Naive thymus-derived CD8-positive, alpha-beta T cell (primary cell): ENCODE data around the gene CTSZ. TPM values are rescaled to one million over a fixed set of nuclear protein-coding genes. Genes with fewer than 3 reads are reported as not detected.
A peak's percentile ranks its signal among the peaks of the same experiment; 100 is the strongest.

Source experiments
- ATAC-seq, 2 donors: fragments of 150-1000 bp; cut with Tn5 transposase in 1 of 2; sonication (Bioruptor Pico), chemical (Tn5 transposase) in 1 of 2; 1 replicate in 1 of 2; 2 replicates in 1 of 2; pipeline ENCODE4 v1.10.0; 2021; ENCODE audit warnings: mild to moderate bottlenecking in 2 of 2, moderate library complexity in 2 of 2
- POLR2A ChIA-PET: fragments of 350-600 bp; sonication (Branson Sonifier 250); formaldehyde crosslinking; loops from one replicate; lab custom pipeline; 2021; ENCODE audit warnings: antibody characterized with exemption; lab: Charles Lee
- DNase-seq, 10 donors: peaks; one replicate each; pipeline versions ENCODE4 v3.0.0 to v3.0.0-alpha.2; 2020 to 2022
- H3K27ac Mint-ChIP-seq, 10 donors: one replicate each; pipeline ENCODE4 v1.8.0; 2020 to 2022; ENCODE audit warnings: mild to moderate bottlenecking in 10 of 10, mixed read lengths in 10 of 10, moderate library complexity in 4 of 10, inconsistent platforms in 1 of 10
- H3K27me3 Mint-ChIP-seq, 5 donors: one replicate each; pipeline ENCODE4 v1.8.0; 2021 to 2022; ENCODE audit warnings: mixed read lengths in 5 of 5
- H3K36me3 Mint-ChIP-seq, 3 donors: one replicate each; pipeline ENCODE4 v1.8.0; 2020 to 2022; ENCODE audit warnings: mixed read lengths in 3 of 3, mild to moderate bottlenecking in 2 of 3, inconsistent platforms in 1 of 3
- H3K4me1 Mint-ChIP-seq, 4 donors: one replicate each; pipeline ENCODE4 v1.8.0; 2021 to 2022; ENCODE audit warnings: mixed read lengths in 4 of 4
- H3K4me3 Mint-ChIP-seq, 10 donors: one replicate each; pipeline ENCODE4 v1.8.0; 2020 to 2022; ENCODE audit warnings: mild to moderate bottlenecking in 10 of 10, mixed read lengths in 10 of 10, moderate library complexity in 6 of 10, inconsistent platforms in 1 of 10
- H3K9me3 Mint-ChIP-seq, 9 donors: one replicate each; pipeline ENCODE4 v1.8.0; 2020 to 2022; ENCODE audit warnings: mixed read lengths in 9 of 9, mild to moderate bottlenecking in 3 of 9, inconsistent platforms in 1 of 9, moderate library complexity in 1 of 9
- polyA plus RNA-seq, 3 donors: library from polyadenylated mRNA; unstranded; fragments of 300-500 nt; fragmentation: Illumina TruSeq; gene quantifications; one replicate each; pipeline ENCODE4 v1.2.3, GENCODE V29; 2021
- total RNA-seq, 8 experiments: library from RNA in 2 of 8; stranded (reverse) in 2 of 8; gene quantifications; one replicate each; pipeline ENCODE4 v1.2.3 and lab custom pipeline; 2021 to 2026

CTSZ gene
- total and polyA plus RNA-seq, 5 experiments from 2014 or later, result 0.60 to 19.1 (median 2.9) TPM

DNA sequence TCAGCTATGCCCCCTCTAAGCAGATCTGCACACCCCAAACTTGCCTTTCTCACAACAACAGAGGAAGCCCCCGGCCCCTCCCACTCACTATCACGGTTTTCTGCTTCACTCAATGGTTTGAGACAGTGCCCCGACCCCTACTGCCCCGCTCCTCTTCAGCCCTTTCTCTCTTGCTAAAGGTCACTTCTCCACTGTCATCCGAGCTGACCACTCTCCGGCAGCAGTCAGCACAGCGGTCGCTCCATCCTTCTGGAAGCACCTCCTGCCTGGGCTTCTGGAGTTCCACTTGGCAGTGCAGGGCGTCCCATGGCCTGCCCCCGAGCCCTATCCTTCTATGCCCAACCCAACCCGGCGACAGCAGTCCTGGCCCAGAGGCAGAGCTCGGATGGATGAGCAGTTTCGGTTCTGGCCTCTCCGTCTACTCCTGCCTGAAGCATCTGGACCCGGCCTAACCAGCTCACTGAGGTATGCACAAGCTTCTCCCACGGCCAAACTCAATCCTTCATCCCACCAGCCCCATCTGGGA, 4.1 kb downstream of the CTSZ start:
- Mint-ChIP-seq H3K27me3 (no peaks in the 10 kb centered on the region), H3K4me1 (peaks cover 35 to 45% (median 37%) of the 10 kb centered on the region in 4 donors), H3K36me3 (peaks cover 0 to 2% (median 0%) of the 10 kb centered on the region in 3 donors), H3K4me3 (peak overlapping the region in 3 of 10 donors; percentile 19 to 81 (median 41)), H3K9me3 (no peaks in the 10 kb centered on the region), H3K27ac (peak overlapping the region in 7 of 10 donors; percentile 9 to 91 (median 60))
- ATAC-seq, result no peak
- POLR2A ChIA-PET, result interaction anchor here (0.5 to 0.6 kb wide), 2 partner anchors 8 to 1521 kb away, joined by 3 read pairs; no protein-coding TSS in a partner anchor
- no peak for DNase-seq

DNA sequence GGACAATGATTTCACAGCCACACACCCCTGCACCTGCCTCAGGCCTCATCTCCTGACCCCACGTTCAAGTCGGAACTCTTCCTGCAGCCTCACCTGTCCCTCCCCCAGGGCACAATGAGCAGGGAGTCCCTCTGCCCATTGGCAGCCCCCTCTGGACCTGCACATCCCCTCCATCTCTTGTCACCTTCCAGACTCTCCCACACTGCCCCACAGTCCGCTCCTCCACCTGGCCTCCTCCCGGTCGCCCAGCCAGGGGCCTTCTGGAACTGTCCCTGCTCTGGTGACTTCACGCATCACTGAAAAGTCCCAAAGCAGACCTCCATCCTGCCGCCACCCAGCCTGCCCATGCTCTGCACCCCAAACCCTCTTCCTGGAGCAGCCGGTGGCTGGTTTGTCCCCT, 4.7 kb downstream of the CTSZ start:
- POLR2A ChIA-PET, result interaction anchor here (0.6 kb wide), 1 partner anchor 1521 kb away, joined by 3 read pairs; no protein-coding TSS in a partner anchor
- no peak overlapping the region for H3K4me3 Mint-ChIP-seq
- no peaks in the 10 kb centered on the region for H3K9me3 Mint-ChIP-seq
- no peak for DNase-seq
- H3K27me3 Mint-ChIP-seq, result no peaks in the 10 kb centered on the region
- peaks cover 33 to 40% (median 37%) of the 10 kb centered on the region in 4 donors for H3K4me1 Mint-ChIP-seq
- H3K36me3 Mint-ChIP-seq, result peaks cover 0 to 7% (median 1%) of the 10 kb centered on the region in 3 donors
- H3K27ac Mint-ChIP-seq, result peak overlapping the region in 7 of 10 donors; percentile 43 to 80 (median 56)
- ATAC-seq, result no peak

DNA sequence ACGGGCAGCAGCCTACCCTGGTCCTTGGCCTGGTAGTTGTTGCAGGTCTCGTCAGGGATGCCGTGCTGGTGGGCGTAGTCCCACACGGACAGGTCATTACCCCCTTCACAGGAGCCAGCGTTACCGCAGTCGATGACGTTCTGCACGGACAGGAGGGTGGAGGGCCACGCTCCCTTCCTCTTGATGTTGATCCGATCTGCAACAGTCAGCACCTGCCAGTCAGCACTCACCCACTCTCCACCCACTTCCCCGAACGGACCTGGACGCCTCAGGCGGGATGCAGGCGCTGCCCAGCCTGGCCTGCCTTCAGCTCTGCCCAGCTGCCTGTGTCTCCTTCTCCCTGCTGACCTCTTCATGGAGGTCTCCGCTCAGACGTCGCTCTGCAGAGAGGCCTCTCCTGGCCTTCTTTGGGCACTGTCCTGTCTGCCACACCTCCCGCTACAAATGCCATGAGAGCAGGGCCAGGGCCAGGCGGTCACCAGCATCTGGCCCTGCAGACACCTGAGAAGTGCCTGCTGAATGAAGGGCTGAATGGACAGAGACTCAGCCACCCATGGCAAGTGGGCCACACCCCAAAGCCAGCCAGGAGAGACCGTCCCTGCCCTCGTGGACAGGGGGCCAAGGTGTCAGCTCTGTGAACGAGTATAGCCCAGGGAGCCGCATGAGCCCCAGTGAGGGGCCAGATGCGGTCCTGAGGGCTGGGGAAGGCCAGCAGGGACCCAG, 5.4 kb downstream of the CTSZ start:
- peak overlapping the region in 3 of 10 donors; percentile 32 to 46 (median 36) for H3K27ac Mint-ChIP-seq
- POLR2A ChIA-PET, result no interaction called here

DNA sequence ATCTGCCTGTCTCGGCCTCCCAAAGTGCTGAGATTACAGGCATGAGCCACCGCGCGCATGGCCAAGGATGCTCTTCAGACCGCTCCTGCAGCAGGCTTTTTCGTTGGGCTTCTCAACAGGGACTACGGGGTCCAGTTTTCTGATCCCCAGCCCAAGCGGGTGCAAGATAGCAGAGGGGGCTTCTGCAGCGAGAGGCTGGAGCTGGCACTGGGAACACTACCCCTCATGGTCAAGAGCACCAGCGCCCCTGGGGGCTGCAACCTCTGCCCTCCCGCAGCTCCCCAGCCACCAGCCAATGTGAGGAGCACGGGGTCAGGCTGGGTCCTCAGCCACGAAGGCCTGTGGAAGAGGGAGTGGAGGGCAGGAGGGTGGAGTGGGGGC, 6.0 kb downstream of the CTSZ start:
- Mint-ChIP-seq H3K27ac (no peak overlapping the region), H3K27me3 (no peaks in the 10 kb centered on the region), H3K9me3 (no peaks in the 10 kb centered on the region), H3K36me3 (peaks cover 0 to 20% (median 8%) of the 10 kb centered on the region in 3 donors), H3K4me1 (peaks cover 31 to 37% (median 35%) of the 10 kb centered on the region in 4 donors), H3K4me3 (no peak overlapping the region)
- ATAC-seq (no peak), DNase-seq (no peak)
- POLR2A ChIA-PET, result no interaction called here

More for the DNA sequence above, 5.4 kb downstream of the CTSZ start:
- ATAC-seq (no peak), DNase-seq (no peak)
- H3K27me3 Mint-ChIP-seq, result no peaks in the 10 kb centered on the region
- peaks cover 33 to 39% (median 37%) of the 10 kb centered on the region in 4 donors for H3K4me1 Mint-ChIP-seq
- H3K36me3 Mint-ChIP-seq, result peaks cover 0 to 14% (median 6%) of the 10 kb centered on the region in 3 donors
- no peaks in the 10 kb centered on the region for H3K9me3 Mint-ChIP-seq
- H3K4me3 Mint-ChIP-seq, result no peak overlapping the region

GRCh38 chr20:59000326-59000725, 6.7 kb downstream of the CTSZ start:
- POLR2A ChIA-PET, result no interaction called here
- Mint-ChIP-seq H3K4me3 (no peak overlapping the region), H3K27ac (peak overlapping the region in 1 of 10 donors; percentile 52), H3K27me3 (no peaks in the 10 kb centered on the region), H3K9me3 (no peaks in the 10 kb centered on the region), H3K36me3 (peaks cover 0 to 27% (median 12%) of the 10 kb centered on the region in 3 donors), H3K4me1 (peaks cover 28 to 33% (median 29%) of the 10 kb centered on the region in 4 donors)
- DNase-seq (no peak), ATAC-seq (no peak)

DNA sequence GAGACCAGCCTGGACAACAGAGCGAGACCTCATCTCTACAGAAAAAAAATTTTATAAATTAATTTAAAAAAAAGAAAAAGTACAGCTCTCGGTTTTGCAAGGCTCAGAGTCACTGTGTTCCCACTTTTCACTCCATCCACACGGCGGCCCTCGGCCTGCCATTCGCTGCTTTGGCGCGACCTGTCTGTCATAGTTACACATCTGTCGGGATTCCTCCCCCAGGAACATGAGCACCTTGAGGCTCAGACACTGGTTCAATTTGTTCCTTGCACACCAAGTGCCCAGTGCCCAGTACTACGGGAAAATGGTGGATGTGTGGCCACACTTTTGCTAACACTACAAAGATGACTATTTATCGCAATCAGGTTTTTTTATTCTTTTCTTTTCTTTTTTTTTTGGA, 8.4 kb downstream of the CTSZ start:
- no peak overlapping the region for H3K4me3 Mint-ChIP-seq

GRCh38 chr20:58997141-58997770, 9.8 kb downstream of the CTSZ start:
- no peak for ATAC-seq
- Mint-ChIP-seq H3K36me3 (peaks cover 0 to 55% (median 22%) of the 10 kb centered on the region in 3 donors), H3K9me3 (no peaks in the 10 kb centered on the region), H3K27ac (peak overlapping the region in 3 of 10 donors; percentile 7 to 70 (median 33)), H3K4me1 (peaks cover 0 to 18% (median 5%) of the 10 kb centered on the region in 4 donors), H3K27me3 (no peaks in the 10 kb centered on the region), H3K4me3 (no peak overlapping the region)
- POLR2A ChIA-PET, result interaction anchor here (1.4 kb wide), 1 partner anchor 17 kb away, joined by 4 read pairs; the partner anchor contains the start of gene NELFCD
- DNase-seq, result no peak

More for the DNA sequence above, 8.4 kb downstream of the CTSZ start:
- no peaks in the 10 kb centered on the region for H3K9me3 Mint-ChIP-seq
- H3K36me3 Mint-ChIP-seq, result peaks cover 0 to 42% (median 18%) of the 10 kb centered on the region in 3 donors
- POLR2A ChIA-PET, result interaction anchor here (1.4 kb wide), 1 partner anchor 18 kb away, joined by 4 read pairs; the partner anchor contains the start of gene NELFCD
- DNase-seq, result no peak
- H3K27me3 Mint-ChIP-seq, result no peaks in the 10 kb centered on the region
- H3K4me1 Mint-ChIP-seq, result peaks cover 12 to 29% (median 15%) of the 10 kb centered on the region in 4 donors
- H3K27ac Mint-ChIP-seq, result no peak overlapping the region
- no peak for ATAC-seq

DNA sequence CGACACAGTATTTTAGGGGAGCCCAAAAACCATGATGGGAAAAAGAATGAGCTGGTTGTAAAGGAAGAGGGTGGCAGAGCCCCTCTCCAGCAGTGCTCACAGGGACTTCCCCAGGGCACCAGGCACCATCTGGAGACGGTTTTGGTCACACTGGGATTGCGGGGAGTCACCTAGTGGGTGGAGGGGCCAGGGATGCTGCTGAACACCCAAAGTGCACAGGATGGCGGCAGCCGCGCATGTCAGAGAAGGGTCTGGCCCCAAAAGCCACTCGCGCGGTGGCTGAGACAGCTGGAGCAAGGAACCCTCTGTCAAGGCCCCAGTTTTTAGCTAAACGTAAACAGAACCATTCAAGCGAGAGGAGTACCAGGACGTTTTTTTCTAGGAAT, 10.8 kb downstream of the CTSZ start:
- POLR2A ChIA-PET, result no interaction called here
- Mint-ChIP-seq H3K27ac (no peak overlapping the region), H3K36me3 (peaks cover 0 to 65% (median 27%) of the 10 kb centered on the region in 3 donors)

GRCh38 chr20:58995461-58996225, 11.4 kb downstream of the CTSZ start:
- H3K4me1 Mint-ChIP-seq, result peaks cover 0 to 16% (median 3%) of the 10 kb centered on the region in 4 donors
- H3K4me3 Mint-ChIP-seq, result no peak overlapping the region
- no peaks in the 10 kb centered on the region for H3K27me3 Mint-ChIP-seq
- peaks cover 0 to 71% (median 27%) of the 10 kb centered on the region in 3 donors for H3K36me3 Mint-ChIP-seq
- ATAC-seq, result no peak
- peak overlapping the region in 5 of 10 donors; percentile 35 to 65 (median 54) for H3K27ac Mint-ChIP-seq
- POLR2A ChIA-PET, result no interaction called here
- no peak for DNase-seq
- H3K9me3 Mint-ChIP-seq, result no peaks in the 10 kb centered on the region

More for the DNA sequence above, 10.8 kb downstream of the CTSZ start:
- H3K4me1 Mint-ChIP-seq, result peaks cover 0 to 16% (median 3%) of the 10 kb centered on the region in 4 donors
- H3K9me3 Mint-ChIP-seq, result no peaks in the 10 kb centered on the region
- H3K27me3 Mint-ChIP-seq, result no peaks in the 10 kb centered on the region
- no peak for DNase-seq
- no peak overlapping the region for H3K4me3 Mint-ChIP-seq
- no peak for ATAC-seq

GRCh38 chr20:58994390-58995159, 12.5 kb downstream of the CTSZ start:
- H3K27ac Mint-ChIP-seq, result peak overlapping the region in 8 of 10 donors; percentile 5 to 83 (median 37)
- peaks cover 0 to 16% (median 3%) of the 10 kb centered on the region in 4 donors for H3K4me1 Mint-ChIP-seq
- H3K9me3 Mint-ChIP-seq, result no peaks in the 10 kb centered on the region
- peaks cover 0 to 80% (median 30%) of the 10 kb centered on the region in 3 donors for H3K36me3 Mint-ChIP-seq
- ATAC-seq (no peak), DNase-seq (no peak)
- H3K4me3 Mint-ChIP-seq, result no peak overlapping the region
- no peaks in the 10 kb centered on the region for H3K27me3 Mint-ChIP-seq
- POLR2A ChIA-PET, result interaction anchor here (0.7 kb wide), 1 partner anchor 9 kb away, joined by 3 read pairs; no protein-coding TSS in a partner anchor
